CD4-positive, alpha-beta T cell treated with Interleukin-17A for 4 hours (primary cell): Measurements from ENCODE around the gene LARP1B.
A peak's percentile ranks its signal among the peaks of the same experiment; 100 is the strongest.
"Not testable (repeated sequence)": the region's sequence is repeated elsewhere in the genome, so short reads cannot be mapped to it uniquely, and the experiment has no call there.

ENCODE experiments used
- DNase-seq: peaks from one replicate; pipeline ENCODE4 v3.0.0-alpha.2; 2020; ENCODE audit warnings: mixed read lengths

Gene LARP1B

GRCh38 chr4:128060699-128061565, at the start of gene LARP1B:
LARP1B (plus strand) TSS chr4:128061312; CDS start chr4:128074952, 13,640 bp downstream.
- peak; percentile 94 for DNase-seq

- DNase-seq: no peak
Measured at GRCh38 chr4:128025319-128025718, 35.8 kb upstream of the LARP1B start.

- no peak for DNase-seq
Measured at GRCh38 chr4:128029907-128030306, 31.2 kb upstream of the LARP1B start.

- DNase-seq: no peak
Measured at GRCh38 chr4:128031756-128032384, 29.2 kb upstream of the LARP1B start.

GRCh38 chr4:128039568-128039967, 21.5 kb upstream of the LARP1B start:
- no peak for DNase-seq

- not testable (repeated sequence) for DNase-seq
Measured at GRCh38 chr4:128047019-128047418, 14.1 kb upstream of the LARP1B start.

GRCh38 chr4:128047514-128047913, 13.6 kb upstream of the LARP1B start:
- not testable (repeated sequence) for DNase-seq

GRCh38 chr4:128051229-128051628, 9.9 kb upstream of the LARP1B start:
- DNase-seq: peak; percentile 7

GRCh38 chr4:128054907-128055306, 6.2 kb upstream of the LARP1B start:
- DNase-seq: not testable (repeated sequence)

- DNase-seq: not testable (repeated sequence)
Measured at GRCh38 chr4:128055441-128056206, 5.5 kb upstream of the LARP1B start.

GRCh38 chr4:128056396-128056795, 4.7 kb upstream of the LARP1B start:
- DNase-seq: no peak

GRCh38 chr4:128060121-128060698, 902 bp upstream of the LARP1B start:
- DNase-seq: no peak

- peak; percentile 63 for DNase-seq
Measured at GRCh38 chr4:128061566-128062536, 739 bp downstream of the LARP1B start.

- DNase-seq: not testable (repeated sequence)
Measured at GRCh38 chr4:128066453-128066820, 5.3 kb downstream of the LARP1B start.

GRCh38 chr4:128068918-128069317, 7.8 kb downstream of the LARP1B start:
- DNase-seq: no peak

GRCh38 chr4:128076464-128076863, 15.4 kb downstream of the LARP1B start:
- no peak for DNase-seq

GRCh38 chr4:128095293-128095692, 34.2 kb downstream of the LARP1B start:
- DNase-seq: not testable (repeated sequence)

- no peak for DNase-seq
Measured at GRCh38 chr4:128107766-128108165, 46.7 kb downstream of the LARP1B start.

GRCh38 chr4:128123036-128123435, 61.9 kb downstream of the LARP1B start:
- no peak for DNase-seq

GRCh38 chr4:128130621-128131020, 69.5 kb downstream of the LARP1B start:
- no peak for DNase-seq

- no peak for DNase-seq
Measured at GRCh38 chr4:128134925-128135324, 73.8 kb downstream of the LARP1B start.

- DNase-seq: no peak
Measured at GRCh38 chr4:128135391-128135790, 74.3 kb downstream of the LARP1B start.
